ENCODE measurements around the gene WASHC2A.
"Not testable (repeated sequence)": the region's sequence is repeated elsewhere in the genome, so short reads cannot be mapped to it uniquely, and the experiment has no call there.

DNA sequence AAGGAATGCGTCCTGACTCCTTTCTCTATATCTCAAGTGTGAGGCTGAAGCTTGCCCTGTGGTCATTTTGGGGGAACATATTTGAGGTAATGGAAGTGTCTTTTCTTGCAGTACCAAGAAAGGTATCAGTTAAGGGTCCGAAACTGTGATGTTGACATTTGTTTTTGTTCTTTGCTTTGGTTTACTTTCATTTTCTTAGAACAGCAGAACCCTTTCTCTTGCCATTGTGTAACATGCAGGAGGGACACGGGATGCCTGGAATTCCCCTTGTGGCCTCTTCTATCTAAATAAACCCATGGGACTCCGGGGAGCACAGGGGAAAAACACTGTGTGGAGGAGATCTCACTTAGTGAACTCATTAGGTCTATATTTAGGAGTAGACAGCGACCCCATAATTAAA lies 34.5 kb downstream of the WASHC2A start:
- TF ChIP-seq CTCF (IDR thresholded peaks at IDR 0.05); EZH2 (IDR thresholded peaks at IDR 0.05; ENCODE audit: borderline replicate concordance, insufficient read depth, low read depth, low read length, poor library complexity, severe bottlenecking): not testable (repeated sequence)

Measured in B cell (primary cell).